Endometrial microvascular endothelial cells (primary cell): ENCODE results near the gene ARHGEF1. TPM values are rescaled to one million over a fixed set of nuclear protein-coding genes. Genes with fewer than 3 reads are reported as not detected.

Experiments
- in situ Hi-C: cut with HindIII; loops from 2 replicates; pipeline ENCODE4 v1.10.0; 2017; ENCODE audit warnings: low sequenced_read_pairs, low pct_unique_long_range_greater_than_20kb; ENCODE audit errors: inconsistent ontology term
- total RNA-seq: library from RNA; depleted of rRNA; stranded (reverse); fragments of >200 nt; gene quantifications from one replicate; pipeline ENCODE4 v1.2.3, GENCODE V29; 2015; ENCODE audit errors: inconsistent ontology term

Gene ARHGEF1
- total RNA-seq, 1 donor from 2014 or later = 89.6 TPM

- in situ Hi-C loops = no loop called here
Measured at GRCh38 chr19:41924151-41925145, 41.5 kb downstream of the ARHGEF1 start.

DNA sequence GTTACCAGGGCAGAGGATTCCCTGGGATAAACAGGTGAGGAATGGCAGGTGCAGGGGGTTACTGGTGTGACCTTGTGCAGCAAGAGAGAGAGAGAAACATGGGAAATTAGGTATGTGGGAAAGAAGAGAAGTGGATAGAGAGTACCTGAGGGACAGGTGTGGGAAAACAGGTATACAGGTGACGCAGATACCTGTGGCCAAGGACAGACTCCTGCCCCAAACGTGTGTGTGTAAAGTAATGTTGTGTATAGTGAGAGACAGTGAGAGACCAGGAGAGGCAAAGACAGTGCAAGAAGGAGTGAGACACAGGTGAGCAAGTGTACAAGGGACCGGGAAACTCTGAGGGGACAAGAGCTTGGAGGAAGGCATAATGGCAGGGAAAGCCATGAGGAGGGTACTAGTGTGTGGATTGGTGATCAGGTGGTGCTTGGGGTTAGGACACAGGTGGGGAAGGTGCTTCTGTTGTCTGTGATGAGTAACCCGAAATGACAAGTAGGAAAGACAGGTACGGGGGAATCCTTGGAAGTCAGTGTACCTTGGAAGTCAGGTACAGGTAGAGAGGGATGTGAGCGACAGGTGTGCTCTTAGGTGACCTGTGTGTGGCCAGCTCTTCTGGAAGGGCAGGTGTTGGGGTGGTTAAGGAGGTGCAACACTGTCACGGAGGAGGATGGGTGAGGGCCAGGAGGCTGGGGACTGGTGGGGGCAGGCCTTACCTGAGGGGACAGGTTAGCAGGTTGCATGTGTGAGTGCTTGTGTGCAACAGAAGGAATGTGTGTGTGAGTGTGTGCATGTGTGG is 42.4 kb downstream of the ARHGEF1 start:
- in situ Hi-C loops = no loop called here

DNA sequence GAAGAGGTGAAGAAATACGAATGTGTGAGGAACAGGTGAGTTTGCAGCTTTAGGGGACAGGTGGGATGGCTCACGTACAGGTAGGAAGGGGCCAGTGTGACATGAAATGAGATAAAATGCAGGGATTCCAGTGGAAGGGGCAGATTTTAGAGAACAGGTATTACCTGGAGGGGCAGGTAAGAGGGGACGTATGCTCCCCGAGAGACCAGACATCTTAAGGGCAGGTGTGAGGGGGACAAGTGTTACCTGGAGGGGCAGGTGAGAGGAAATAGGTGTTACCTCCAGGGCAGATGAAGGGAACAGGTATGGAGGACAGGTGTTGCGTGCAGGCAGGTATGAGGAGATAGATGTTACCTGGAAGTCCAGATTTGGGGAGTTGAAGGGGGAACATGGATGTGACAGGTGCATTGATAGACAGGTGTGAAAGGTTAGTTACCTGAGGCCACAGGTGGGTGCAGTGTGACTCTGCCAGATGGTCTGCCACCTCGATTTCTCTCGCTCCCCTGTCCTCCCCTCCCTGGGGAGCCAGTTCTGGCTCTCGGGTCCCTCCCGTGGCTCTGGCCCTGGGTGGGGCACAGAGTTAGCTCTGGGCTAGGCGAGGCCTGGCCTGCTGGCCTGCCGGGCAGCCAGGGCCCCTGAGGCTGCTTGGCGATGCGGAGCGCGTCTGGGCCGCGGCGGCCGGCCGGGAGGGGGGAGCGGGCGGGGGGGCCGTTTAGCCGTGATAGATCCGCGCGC is 43.2 kb downstream of the ARHGEF1 start:
- in situ Hi-C loops = no loop called here

DNA sequence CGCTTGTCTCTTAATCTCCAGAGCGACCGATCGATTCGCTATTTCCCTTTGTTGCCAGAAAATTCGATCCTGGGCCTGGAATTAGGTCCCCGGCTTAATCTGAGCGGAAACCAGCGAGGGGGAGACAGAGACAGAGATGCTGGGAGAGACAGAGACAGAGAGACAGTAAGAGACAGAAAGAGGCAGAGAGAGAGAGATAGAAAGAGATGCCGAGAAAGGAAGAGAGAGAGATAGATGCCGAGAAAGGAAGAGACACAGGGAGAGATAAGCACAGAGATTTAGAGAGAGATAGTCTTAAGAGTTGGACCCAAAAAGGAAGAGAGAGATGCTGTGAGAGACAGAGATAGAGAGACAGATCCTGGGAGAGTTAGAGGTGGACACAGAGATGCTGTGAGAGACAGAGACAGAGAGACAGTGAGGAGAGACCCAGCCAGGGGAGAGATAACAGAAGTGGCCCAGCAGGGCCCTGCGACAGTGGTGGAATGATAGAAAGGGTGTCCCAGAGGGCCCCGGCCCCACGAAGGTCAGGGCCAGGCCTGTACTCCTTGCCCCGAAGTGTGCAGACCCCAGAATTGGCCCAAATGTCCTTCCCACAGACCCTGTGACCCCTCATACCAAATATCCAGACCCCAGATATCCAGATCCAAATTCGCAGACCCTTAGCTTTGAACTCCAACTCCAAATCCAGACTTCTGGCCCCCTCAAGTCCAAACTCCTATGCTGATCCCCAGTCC is 43.9 kb downstream of the ARHGEF1 start:
- in situ Hi-C loops = no loop called here

GRCh38 chr19:41927497-41928192 is 44.7 kb downstream of the ARHGEF1 start:
- in situ Hi-C loops = no loop called here

GRCh38 chr19:41928221-41928683 is 45.3 kb downstream of the ARHGEF1 start, which contains the start of gene ERFL:
Gene ERFL (minus strand): TSS chr19:41928449. CDS start chr19:41912919, 15,530 bp downstream.
- in situ Hi-C loops = no loop called here

- in situ Hi-C loops = no loop called here
Measured at GRCh38 chr19:41928754-41929535, 46.0 kb downstream of the ARHGEF1 start.

DNA sequence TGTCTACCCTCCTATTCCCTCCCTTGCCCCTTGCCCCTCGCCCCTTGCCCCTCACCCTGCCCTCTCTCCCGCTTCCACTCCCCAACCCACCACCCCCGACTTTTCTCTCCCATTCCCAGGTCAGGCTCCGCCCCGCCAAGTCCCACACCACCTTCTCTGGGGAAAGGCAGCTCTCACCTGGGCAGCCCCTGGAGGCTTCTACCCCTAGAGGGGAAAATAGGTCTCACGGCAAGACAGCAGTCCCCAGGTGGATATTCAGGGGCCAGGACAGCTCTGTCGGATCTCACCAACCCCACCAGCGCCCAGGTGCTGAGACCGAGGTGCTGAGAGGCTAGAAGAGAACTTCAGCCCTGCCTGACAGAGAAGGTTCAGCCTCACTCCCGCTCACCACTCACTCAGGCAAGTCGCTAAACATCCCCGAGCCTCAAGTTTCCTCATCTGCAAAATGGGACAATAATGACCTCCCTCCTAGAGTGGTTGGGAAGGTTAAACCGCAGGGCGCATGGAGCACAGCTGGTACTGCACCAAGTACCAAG is 46.6 kb downstream of the ARHGEF1 start:
- in situ Hi-C loops = no loop called here

GRCh38 chr19:41930322-41930722 is 47.3 kb downstream of the ARHGEF1 start:
- in situ Hi-C loops = no loop called here

GRCh38 chr19:41930926-41931592 is 48.1 kb downstream of the ARHGEF1 start:
- in situ Hi-C loops = no loop called here

DNA sequence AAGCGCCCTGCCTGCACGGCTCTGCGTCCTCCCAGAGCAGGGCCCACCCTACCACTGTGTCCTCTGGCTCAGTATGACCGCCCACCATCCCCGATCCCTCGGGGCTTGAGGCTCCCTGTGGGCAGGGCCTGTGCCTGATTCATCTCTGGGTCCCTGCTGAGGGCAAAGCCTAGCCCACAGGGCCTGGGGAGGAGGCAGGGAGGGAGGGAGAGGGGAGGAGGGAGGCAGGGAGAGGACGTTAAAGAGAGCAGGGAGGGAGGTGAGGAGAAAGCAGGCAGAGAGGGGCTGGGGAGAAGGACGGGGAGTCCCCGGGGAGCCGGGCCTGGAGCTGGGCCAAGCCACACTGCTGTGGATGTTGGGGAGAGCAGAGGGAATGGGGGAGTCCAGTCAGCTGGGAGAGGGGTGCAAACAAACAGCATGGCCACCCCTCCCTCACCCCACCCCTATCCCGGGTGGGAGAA is 49.3 kb downstream of the ARHGEF1 start:
- in situ Hi-C loops = no loop called here

GRCh38 chr19:41932720-41933332 is 49.8 kb downstream of the ARHGEF1 start:
- in situ Hi-C loops = no loop called here

DNA sequence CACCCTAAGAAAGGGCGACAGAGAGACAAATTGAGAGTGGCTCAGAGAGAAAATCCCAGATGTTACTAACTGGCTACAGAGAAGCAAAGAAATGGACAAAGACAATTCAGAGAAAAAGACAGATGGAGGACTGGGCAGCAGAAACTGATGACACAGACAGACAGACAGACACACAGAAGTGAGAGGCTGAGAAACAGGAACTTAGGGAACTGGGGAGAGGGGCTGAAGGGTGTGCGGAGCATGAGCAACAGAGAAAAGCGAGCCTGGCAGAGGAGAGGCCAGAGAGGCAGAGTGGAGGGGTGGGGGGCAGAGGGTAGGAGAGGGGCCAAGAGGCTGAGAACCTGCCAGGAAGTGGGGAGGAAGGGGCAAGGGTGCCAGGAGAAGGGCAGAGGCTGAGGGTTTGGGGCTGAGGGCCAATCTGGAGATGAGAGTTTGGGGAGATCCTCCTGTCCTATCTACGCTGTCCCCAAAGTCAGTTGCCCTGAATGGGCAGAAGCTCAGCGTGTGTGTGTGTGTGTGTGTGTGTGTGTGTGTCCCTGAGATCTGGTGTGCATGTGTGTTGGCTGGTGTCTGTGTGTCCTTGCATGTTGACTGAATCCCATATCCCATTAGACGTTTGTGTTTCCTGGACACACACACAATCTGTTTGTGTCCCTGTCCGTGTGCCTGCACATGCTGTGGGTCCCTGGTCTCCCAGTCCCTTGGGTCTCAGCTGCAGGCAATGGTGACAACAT is 50.9 kb downstream of the ARHGEF1 start:
- in situ Hi-C loops = no loop called here

DNA sequence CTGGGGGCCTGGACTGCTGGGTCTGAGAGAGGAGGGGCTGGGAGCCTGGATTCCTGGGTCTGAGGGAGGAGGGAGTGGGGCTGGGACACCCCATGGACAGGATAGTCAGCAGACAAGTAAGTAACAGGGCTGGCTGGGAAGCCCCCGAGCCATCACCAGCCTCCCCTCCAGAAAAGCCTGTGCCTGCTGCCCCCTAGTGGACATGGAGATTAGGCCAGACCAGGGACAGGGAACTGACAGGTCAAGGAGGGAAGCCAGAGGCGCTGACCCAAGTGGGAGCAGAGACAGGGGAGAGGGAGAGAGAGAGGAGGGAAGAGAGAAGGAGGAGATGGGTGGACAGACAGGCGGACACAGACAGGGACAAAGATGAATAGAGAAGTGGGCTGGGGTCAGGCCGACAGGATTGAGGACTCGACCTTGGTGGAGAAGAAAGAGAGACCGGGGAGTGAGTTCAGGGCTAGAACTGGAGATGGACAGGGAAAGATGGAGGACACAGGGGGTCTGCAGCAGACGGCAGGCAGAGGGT is 51.9 kb downstream of the ARHGEF1 start:
- in situ Hi-C loops = no loop called here
